AG08395 (cell line): ENCODE results near the gene MRPS2.
"Not testable (repeated sequence)": the region's sequence is repeated elsewhere in the genome, so short reads cannot be mapped to it uniquely, and the experiment has no call there.

ENCODE experiments used
- DNase-seq: peaks from one replicate; pipeline ENCODE4 v3.0.0; 2012; ENCODE audit warnings: mixed read lengths, low spot score

Gene MRPS2

GRCh38 chr9:135500525-135501260, at the start of gene MRPS2:
TSS of gene MRPS2 (plus strand) at chr9:135500682. CDS start at chr9:135500711, 29 bp downstream.
- DNase-seq: peak; percentile 93

- DNase-seq: no peak
These were observed 49.5 kb upstream of the MRPS2 start for GRCh38 chr9:135450956-135451355.

- DNase-seq: not testable (repeated sequence)
These were observed 48.6 kb upstream of the MRPS2 start for GRCh38 chr9:135451909-135452308.

- no peak for DNase-seq
These were observed 45.7 kb upstream of the MRPS2 start for GRCh38 chr9:135454737-135455136.

GRCh38 chr9:135455401-135456030, 45.0 kb upstream of the MRPS2 start:
- no peak for DNase-seq

- DNase-seq: no peak
These were observed 43.9 kb upstream of the MRPS2 start for GRCh38 chr9:135456436-135457104.

GRCh38 chr9:135458478-135458877, 42.0 kb upstream of the MRPS2 start:
- not testable (repeated sequence) for DNase-seq

GRCh38 chr9:135461936-135462335, 38.5 kb upstream of the MRPS2 start:
- DNase-seq: no peak

- peak; percentile 80 for DNase-seq
These were observed 37.3 kb upstream of the MRPS2 start for GRCh38 chr9:135463140-135463539.

GRCh38 chr9:135464181-135464580, 36.3 kb upstream of the MRPS2 start:
- DNase-seq: no peak

GRCh38 chr9:135468854-135469521, 31.5 kb upstream of the MRPS2 start:
- no peak for DNase-seq

GRCh38 chr9:135471791-135472640, 28.5 kb upstream of the MRPS2 start:
- no peak for DNase-seq

- DNase-seq: no peak
These were observed 26.4 kb upstream of the MRPS2 start for GRCh38 chr9:135473972-135474543.

- no peak for DNase-seq
These were observed 25.6 kb upstream of the MRPS2 start for GRCh38 chr9:135474915-135475314.

GRCh38 chr9:135476561-135477355, 23.7 kb upstream of the MRPS2 start:
- peak; percentile 55 for DNase-seq

- DNase-seq: no peak
These were observed 22.3 kb upstream of the MRPS2 start for GRCh38 chr9:135478191-135478590.

GRCh38 chr9:135478829-135479468, 21.5 kb upstream of the MRPS2 start:
- peak; percentile 40 for DNase-seq

- DNase-seq: no peak
These were observed 20.9 kb upstream of the MRPS2 start, which contains the start of gene PPP1R26 for GRCh38 chr9:135479469-135480052. TSS of gene PPP1R26 (plus strand) at chr9:135479782. CDS start at chr9:135484511, 4,729 bp downstream.
